Measurements from ENCODE around the gene YPEL3.
A peak's percentile ranks its signal among the peaks of the same experiment; 100 is the strongest.

YPEL3 gene

GRCh38 chr16:30112197-30113030 is 16.4 kb upstream of the YPEL3 start:
- peak; percentile 74 for DNase-seq (ENCODE audit: low read depth)
- no peak overlapping the region for H3K4me3 ChIP-seq (ENCODE audit: low read depth, low read length)
- TF ChIP-seq, protein P1, sequence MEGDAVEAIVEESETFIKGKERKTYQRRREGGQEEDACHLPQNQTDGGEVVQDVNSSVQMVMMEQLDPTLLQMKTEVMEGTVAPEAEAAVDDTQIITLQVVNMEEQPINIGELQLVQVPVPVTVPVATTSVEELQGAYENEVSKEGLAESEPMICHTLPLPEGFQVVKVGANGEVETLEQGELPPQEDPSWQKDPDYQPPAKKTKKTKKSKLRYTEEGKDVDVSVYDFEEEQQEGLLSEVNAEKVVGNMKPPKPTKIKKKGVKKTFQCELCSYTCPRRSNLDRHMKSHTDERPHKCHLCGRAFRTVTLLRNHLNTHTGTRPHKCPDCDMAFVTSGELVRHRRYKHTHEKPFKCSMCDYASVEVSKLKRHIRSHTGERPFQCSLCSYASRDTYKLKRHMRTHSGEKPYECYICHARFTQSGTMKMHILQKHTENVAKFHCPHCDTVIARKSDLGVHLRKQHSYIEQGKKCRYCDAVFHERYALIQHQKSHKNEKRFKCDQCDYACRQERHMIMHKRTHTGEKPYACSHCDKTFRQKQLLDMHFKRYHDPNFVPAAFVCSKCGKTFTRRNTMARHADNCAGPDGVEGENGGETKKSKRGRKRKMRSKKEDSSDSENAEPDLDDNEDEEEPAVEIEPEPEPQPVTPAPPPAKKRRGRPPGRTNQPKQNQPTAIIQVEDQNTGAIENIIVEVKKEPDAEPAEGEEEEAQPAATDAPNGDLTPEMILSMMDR (conservative IDR thresholded peaks at IDR 0.05; ENCODE audit: low read depth, low read length) = peak; percentile 78

DNA sequence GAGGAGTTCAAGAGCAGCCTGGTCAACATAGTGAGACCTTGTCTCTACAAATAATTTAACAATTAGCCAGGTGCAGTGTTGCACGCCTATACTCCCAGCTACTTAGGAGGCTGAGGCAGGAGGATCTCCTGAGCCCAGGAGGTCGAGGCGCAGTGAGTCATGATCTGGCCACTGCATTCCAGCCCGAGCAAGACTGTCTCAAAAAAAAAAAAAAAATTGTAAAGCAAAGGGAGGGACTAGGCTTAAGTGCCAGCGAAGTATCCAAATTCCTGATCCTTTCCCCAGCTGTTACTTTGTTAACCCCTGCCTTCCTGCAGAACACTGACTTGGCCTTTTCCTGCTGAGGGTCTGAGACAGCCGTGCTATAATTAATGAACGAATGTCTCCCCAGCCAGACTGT is 14.6 kb upstream of the YPEL3 start:
- no peak overlapping the region for H3K4me3 ChIP-seq (ENCODE audit: low read depth, low read length)
- DNase-seq (ENCODE audit: low read depth) = peak; percentile 43
- TF ChIP-seq, protein P1 (conservative IDR thresholded peaks at IDR 0.05; ENCODE audit: low read depth, low read length) = no peak

DNA sequence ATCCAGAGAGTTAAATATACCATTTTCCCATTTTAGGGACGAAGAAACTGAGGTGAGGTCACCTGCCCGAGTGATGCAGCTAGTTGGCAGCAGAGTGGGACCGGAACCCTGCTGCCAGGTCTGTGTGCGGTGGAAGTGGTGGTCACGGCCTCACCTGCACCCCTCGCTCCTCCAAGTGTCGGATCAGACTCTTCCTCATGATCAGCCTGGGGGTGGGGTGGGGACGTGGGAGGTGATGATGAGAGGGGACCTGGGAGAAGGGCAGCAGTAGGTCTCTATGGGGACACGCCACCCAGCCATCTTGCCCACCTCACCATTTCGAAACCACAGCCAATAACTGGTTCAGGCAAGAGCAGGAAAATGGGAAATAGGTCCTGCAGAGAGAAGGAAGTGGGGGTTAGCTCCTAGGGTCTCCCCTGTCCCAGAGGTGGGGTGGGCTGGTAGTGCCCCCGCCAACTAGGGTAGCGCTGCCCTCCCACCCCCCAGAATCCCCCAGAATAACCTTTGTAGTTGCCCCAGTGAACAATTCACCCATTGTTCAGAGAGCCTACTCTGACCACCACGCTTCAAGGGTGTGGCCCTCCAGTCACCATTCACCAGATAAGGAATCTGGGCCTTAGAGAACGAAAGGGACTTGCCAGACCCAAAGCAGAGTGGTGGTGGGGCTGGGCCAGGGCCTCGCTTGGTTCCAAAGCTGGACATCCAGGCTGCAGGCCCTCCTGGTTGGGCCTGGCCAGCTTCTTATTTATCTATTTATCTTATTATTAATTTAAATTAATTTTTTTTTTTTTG is 12.2 kb upstream of the YPEL3 start:
- DNase-seq (ENCODE audit: low read depth) = no peak
- no peak overlapping the region for H3K4me3 ChIP-seq (ENCODE audit: low read depth, low read length)
- TF ChIP-seq, protein P1 (conservative IDR thresholded peaks at IDR 0.05; ENCODE audit: low read depth, low read length) = no peak

GRCh38 chr16:30104492-30104891 is 8.5 kb upstream of the YPEL3 start:
- H3K4me3 ChIP-seq (ENCODE audit: low read depth, low read length) = no peak overlapping the region
- TF ChIP-seq, protein P1 (conservative IDR thresholded peaks at IDR 0.05; ENCODE audit: low read depth, low read length) = no peak
- DNase-seq (ENCODE audit: low read depth) = no peak

GRCh38 chr16:30104090-30104489 is 8.1 kb upstream of the YPEL3 start:
- H3K4me3 ChIP-seq (ENCODE audit: low read depth, low read length) = no peak overlapping the region
- TF ChIP-seq, protein P1 (conservative IDR thresholded peaks at IDR 0.05; ENCODE audit: low read depth, low read length) = no peak

GRCh38 chr16:30096862-30097563 is 1.0 kb upstream of the YPEL3 start:
- TF ChIP-seq, protein P1 (conservative IDR thresholded peaks at IDR 0.05; ENCODE audit: low read depth, low read length) = no peak
- no peak for DNase-seq (ENCODE audit: low read depth)
- no peak overlapping the region for H3K4me3 ChIP-seq (ENCODE audit: low read depth, low read length)

More at GRCh38 chr16:30104090-30104489, 8.1 kb upstream of the YPEL3 start:
- DNase-seq (ENCODE audit: low read depth) = no peak
